Measurements from ENCODE around the gene SERINC2. TPM values are rescaled to one million over a fixed set of nuclear protein-coding genes. Genes with fewer than 3 reads are reported as not detected.

Gene SERINC2
- total RNA-seq, 2 experiments from 2014 or later, result 0.14 TPM; not detected in 1

DNA sequence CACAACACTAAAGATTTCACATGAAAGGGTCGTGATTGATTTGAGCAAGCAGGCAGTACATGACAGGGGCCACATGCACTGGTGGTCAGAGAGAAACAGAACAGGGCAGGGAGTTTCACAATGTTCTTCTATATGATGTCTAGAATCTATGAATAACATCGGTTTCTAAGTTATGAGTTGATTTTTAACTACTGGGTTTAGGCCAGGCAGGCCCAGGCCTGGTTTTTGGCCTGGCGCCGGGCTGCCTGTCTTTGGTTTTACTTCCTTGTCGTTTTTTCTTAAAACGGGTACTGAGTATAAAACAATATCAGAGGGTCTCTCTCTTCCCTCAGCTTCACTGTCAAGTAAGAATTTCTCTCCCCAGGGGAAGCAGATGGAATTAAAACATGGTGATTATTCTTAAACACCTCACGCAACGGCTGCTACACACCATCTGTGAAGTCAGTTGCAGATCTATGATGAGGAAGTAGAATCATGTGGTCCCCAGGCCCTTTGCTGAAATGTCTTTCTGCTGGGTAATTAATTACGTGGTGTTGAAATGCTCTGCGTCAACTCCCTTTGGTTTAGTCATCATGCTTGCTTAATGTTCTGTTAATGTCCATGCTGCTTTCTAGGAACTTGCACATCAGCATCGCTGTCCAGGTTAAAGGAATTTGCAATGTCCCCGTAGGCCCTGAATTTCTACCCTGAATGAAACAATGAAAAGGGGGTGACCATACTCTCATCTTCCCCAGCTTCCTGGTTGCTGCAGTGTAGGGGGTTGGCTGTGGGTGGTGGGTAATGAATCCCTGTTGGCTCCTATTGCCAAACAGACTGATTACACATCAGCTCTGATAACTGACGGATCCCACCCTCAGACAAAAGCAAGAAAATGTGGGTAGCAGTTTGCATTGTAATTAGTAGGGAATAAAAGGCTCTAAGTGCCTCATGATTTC is 70.3 kb downstream of the SERINC2 start:
- POLR2A ChIA-PET, result no interaction called here
- Mint-ChIP-seq H3K27ac (no peak overlapping the region), H3K9me3 (peaks cover 4% of the 10 kb centered on the region), H3K4me3 (no peak overlapping the region), H3K4me1 (peaks cover 9% of the 10 kb centered on the region), H3K27me3 (peaks cover 2% of the 10 kb centered on the region), H3K36me3 (no peaks in the 10 kb centered on the region)
- no peak for DNase-seq
- ATAC-seq (ENCODE audit: low read depth), result no peak

Other genes starting within 250 kb of the SERINC2 start
- gene NKAIN1, start 173.3 kb upstream of the SERINC2 start, total RNA-seq, result under 1 TPM; 0.57 to 0.97 TPM
- gene SNRNP40, start 116.4 kb upstream of the SERINC2 start, total RNA-seq, result 10 to 100 TPM; 79.7 to 85.0 TPM
- gene ZCCHC17, start 116.2 kb upstream of the SERINC2 start, total RNA-seq, result 10 to 100 TPM; 23.6 to 24.4 TPM
- gene FABP3, start 40.1 kb upstream of the SERINC2 start, total RNA-seq, result under 1 TPM in 1 of 2 experiments, not detected in 1; 0.62 TPM
- not detected for gene TINAGL1, start 163.3 kb downstream of the SERINC2 start, total RNA-seq
- not detected for gene HCRTR1, start 204.5 kb downstream of the SERINC2 start, total RNA-seq
- gene PEF1, start 231.7 kb downstream of the SERINC2 start, total RNA-seq, result 10 to 100 TPM; 47.2 TPM